Natural killer cell (primary cell): Measurements from ENCODE around the gene DGCR2. TPM values are rescaled to one million over a fixed set of nuclear protein-coding genes. Genes with fewer than 3 reads are reported as not detected.

Experiments used
- ATAC-seq, 3 donors: fragments of 150-1000 bp in 2 of 3; fragments of 200-7000 bp in 1 of 3; cut with Tn5 transposase; 1 replicate in 1 of 3; 2 replicates in 2 of 3; pipeline ENCODE4 v1.10.0; 2021; ENCODE audit warnings: mild to moderate bottlenecking in 2 of 3, moderate library complexity in 2 of 3
- DNase-seq, 2 donors: peaks; one replicate each; pipeline versions ENCODE4 v3.0.0 to v3.0.0-alpha.2; 2013 to 2021; ENCODE audit warnings: mixed read lengths in 1 of 2
- H3K27ac ChIP-seq: one replicate; pipeline ENCODE4 v1.5.1; 2013; ENCODE audit warnings: mild to moderate bottlenecking, low read length
- H3K27me3 ChIP-seq: one replicate; pipeline ENCODE4 v1.6.1; 2013; ENCODE audit warnings: low read length; ENCODE audit not compliant: control insufficient read depth, insufficient read depth
- H3K36me3 ChIP-seq: one replicate; pipeline ENCODE4 v1.6.1; 2013; ENCODE audit warnings: low read length; ENCODE audit not compliant: control insufficient read depth, insufficient read depth
- H3K4me1 ChIP-seq: one replicate; pipeline ENCODE4 v1.6.1; 2013; ENCODE audit warnings: low read length; ENCODE audit not compliant: control insufficient read depth, insufficient read depth
- H3K4me3 ChIP-seq: one replicate; pipeline ENCODE4 v1.5.1; 2013; ENCODE audit warnings: low read length
- H3K9me3 ChIP-seq: one replicate; pipeline ENCODE4 v1.6.1; 2013; ENCODE audit warnings: low read length; ENCODE audit not compliant: control insufficient read depth, insufficient read depth
- H3K27ac Mint-ChIP-seq, 2 donors: one replicate each; pipeline ENCODE4 v1.8.0; 2022; ENCODE audit warnings: mild to moderate bottlenecking in 2 of 2, mixed read lengths in 2 of 2, moderate library complexity in 1 of 2
- H3K27me3 Mint-ChIP-seq, 2 donors: one replicate each; pipeline ENCODE4 v1.8.0; 2022; ENCODE audit warnings: low read depth in 2 of 2, mixed read lengths in 2 of 2
- H3K36me3 Mint-ChIP-seq: one replicate; pipeline ENCODE4 v1.8.0; 2022; ENCODE audit warnings: mixed read lengths
- H3K4me1 Mint-ChIP-seq, 2 donors: one replicate each; pipeline ENCODE4 v1.8.0; 2022; ENCODE audit warnings: mixed read lengths in 2 of 2
- H3K4me3 Mint-ChIP-seq: one replicate; pipeline ENCODE4 v1.8.0; 2022; ENCODE audit warnings: mild to moderate bottlenecking, moderate library complexity, mixed read lengths
- H3K9me3 Mint-ChIP-seq, 2 donors: one replicate each; pipeline ENCODE4 v1.8.0; 2022; ENCODE audit warnings: mixed read lengths in 2 of 2
- WGBS: methylation state at CpG from one replicate; pipeline ENCODE4 v1.1.7; 2013; ENCODE audit warnings: missing lambda C conversion rate; ENCODE audit not compliant: insufficient coverage; 5-methylcytosine and 5-hydroxymethylcytosine counted together
- intact Hi-C: fragments of 100-400 bp; cut with micrococcal nuclease; formaldehyde crosslinking; loops from one replicate; pipeline ENCODE4 v1.14.2; 2022
- total RNA-seq, 4 donors: library from RNA; stranded (reverse); fragments of 120-200 nt in 1 of 4; gene quantifications; one replicate each; pipeline versions ENCODE4 v1.2.3 to v1.2.4, GENCODE V29; 2013 to 2022
- TF ChIP-seq, protein P1 (sequence below): fragments of 200-600 bp; IDR thresholded peaks from one replicate; pipeline ENCODE4 v1.8.0; 2022; ENCODE audit warnings: antibody characterized with exemption

The DGCR2 gene
- total RNA-seq, 3 donors from 2014 or later (not counting 1 experiment from before 2014, with no cell fraction given): 27.5 to 44.1 (median 41.3) TPM

DNA sequence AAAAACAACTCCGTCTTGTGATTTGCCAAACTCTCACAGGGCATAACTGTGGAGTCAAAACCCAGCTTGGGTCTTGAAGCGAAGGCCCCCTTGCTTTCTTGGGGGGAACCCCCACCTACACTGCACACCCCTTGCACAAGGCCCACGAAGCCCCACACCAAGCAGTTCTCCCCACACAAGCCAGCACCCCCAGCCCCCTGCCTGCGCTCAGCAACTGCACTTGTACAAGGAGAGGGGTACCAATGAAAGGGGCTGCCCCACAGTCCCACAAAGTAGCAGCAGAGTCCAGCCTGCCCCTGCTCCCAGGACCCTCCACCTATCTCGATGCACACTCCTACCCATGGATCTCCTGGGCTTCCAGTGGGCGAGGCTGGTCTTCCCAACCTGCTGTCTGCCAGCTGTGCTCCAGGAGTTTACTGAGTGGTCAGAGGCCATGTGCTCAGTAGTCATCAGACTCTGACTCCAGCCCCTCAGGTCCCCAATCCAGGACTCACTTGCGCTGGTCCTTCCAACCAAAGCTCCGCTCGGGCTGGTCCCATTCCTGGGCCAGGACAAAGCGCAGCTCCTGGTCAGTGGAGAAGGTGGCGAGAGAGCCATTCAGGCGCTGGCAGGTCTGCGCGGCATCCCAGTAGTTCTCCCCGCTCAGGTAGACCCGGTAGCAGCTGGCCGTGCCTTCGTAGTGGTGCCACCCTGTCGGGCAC lies 57.7 kb downstream of the DGCR2 start:
- ATAC-seq (no peak), DNase-seq (no peak)
- no peaks in the 10 kb centered on the region for H3K27me3 Mint-ChIP-seq
- H3K4me3 Mint-ChIP-seq: no peak overlapping the region
- H3K4me1 Mint-ChIP-seq: peaks cover 0 to 10% of the 10 kb centered on the region in 2 donors
- no peaks in the 10 kb centered on the region for H3K4me1 ChIP-seq
- H3K9me3 ChIP-seq: no peaks in the 10 kb centered on the region
- no peaks in the 10 kb centered on the region for H3K27me3 ChIP-seq
- H3K9me3 Mint-ChIP-seq: no peaks in the 10 kb centered on the region
- TF ChIP-seq, protein P1, sequence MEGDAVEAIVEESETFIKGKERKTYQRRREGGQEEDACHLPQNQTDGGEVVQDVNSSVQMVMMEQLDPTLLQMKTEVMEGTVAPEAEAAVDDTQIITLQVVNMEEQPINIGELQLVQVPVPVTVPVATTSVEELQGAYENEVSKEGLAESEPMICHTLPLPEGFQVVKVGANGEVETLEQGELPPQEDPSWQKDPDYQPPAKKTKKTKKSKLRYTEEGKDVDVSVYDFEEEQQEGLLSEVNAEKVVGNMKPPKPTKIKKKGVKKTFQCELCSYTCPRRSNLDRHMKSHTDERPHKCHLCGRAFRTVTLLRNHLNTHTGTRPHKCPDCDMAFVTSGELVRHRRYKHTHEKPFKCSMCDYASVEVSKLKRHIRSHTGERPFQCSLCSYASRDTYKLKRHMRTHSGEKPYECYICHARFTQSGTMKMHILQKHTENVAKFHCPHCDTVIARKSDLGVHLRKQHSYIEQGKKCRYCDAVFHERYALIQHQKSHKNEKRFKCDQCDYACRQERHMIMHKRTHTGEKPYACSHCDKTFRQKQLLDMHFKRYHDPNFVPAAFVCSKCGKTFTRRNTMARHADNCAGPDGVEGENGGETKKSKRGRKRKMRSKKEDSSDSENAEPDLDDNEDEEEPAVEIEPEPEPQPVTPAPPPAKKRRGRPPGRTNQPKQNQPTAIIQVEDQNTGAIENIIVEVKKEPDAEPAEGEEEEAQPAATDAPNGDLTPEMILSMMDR: no peak
- peaks cover 75% of the 10 kb centered on the region for H3K36me3 ChIP-seq
- WGBS: 98% methylated on average over 19 of the region's 19 CpGs
- H3K27ac Mint-ChIP-seq: peak overlapping the region in 1 of 2 donors; percentile 56
- no peak overlapping the region for H3K4me3 ChIP-seq
- no peaks in the 10 kb centered on the region for H3K36me3 Mint-ChIP-seq
- intact Hi-C loops: no loop called here
- no peak overlapping the region for H3K27ac ChIP-seq

DNA sequence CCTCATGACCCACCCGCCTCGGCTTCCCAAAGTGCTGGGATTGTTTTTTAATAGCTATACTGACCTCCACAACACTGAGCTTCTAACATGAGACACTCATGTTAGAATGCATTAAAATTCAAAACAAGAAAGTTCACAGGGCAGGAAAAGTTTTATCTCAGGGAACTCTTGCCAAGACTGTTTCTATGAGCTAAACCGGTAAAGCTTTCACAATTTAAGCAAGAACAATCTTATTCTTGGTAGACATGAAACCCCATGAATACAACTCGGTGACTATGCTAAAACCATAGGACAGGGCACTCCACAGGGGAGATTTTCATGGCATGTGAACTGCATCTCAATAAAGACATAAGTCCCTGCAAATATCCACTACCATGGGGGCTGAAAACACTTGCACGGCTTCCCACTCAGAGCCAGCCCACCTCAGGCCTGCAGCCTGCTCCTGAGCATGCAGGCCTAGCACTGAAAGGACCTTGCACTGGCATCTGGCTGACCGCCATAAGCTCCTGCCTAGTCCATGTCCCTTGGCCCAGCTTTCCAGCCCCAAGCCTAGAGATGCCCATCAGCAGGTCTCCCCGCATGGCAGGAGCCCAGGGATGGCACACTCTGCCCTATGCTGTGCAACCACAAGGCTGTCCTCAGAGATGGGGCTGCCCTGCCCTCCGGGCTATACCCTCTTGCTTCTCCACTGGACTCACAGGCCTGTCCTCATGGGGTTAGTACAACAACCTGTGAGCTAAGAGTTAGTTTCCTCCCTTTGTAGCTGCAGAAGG lies 58.4 kb downstream of the DGCR2 start:
- Mint-ChIP-seq H3K27ac (no peak overlapping the region), H3K36me3 (no peaks in the 10 kb centered on the region), H3K4me3 (no peak overlapping the region), H3K9me3 (no peaks in the 10 kb centered on the region), H3K27me3 (no peaks in the 10 kb centered on the region), H3K4me1 (peaks cover 0 to 13% of the 10 kb centered on the region in 2 donors)
- ATAC-seq (no peak), DNase-seq (no peak)
- no peaks in the 10 kb centered on the region for H3K4me1 ChIP-seq
- WGBS: over 99% methylated on average over 8 of the region's 8 CpGs
- H3K9me3 ChIP-seq: no peaks in the 10 kb centered on the region
- H3K36me3 ChIP-seq: peaks cover 81% of the 10 kb centered on the region
- no peak overlapping the region for H3K27ac ChIP-seq
- intact Hi-C loops: no loop called here
- no peaks in the 10 kb centered on the region for H3K27me3 ChIP-seq
- TF ChIP-seq, protein P1: no peak
- H3K4me3 ChIP-seq: no peak overlapping the region

DNA sequence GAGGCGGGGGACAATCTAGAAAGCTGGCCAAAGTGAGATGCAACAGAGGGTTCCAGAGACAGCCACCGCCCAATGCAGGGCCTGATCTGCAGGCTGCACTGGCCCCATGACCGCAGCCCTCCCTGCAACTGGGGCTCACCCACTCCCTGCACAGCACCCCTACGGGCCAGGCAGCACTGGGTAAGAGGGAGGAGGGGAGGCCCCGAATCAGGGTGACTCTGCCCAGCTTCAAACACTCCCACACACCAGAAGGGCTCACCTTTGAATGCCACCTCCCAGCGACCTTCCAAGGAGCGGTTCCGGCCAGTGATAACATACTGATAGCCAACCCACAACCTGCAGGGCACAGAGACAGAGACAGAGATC lies 59.3 kb downstream of the DGCR2 start:
- DNase-seq (no peak), ATAC-seq (no peak)
- intact Hi-C loops: no loop called here
- no peaks in the 10 kb centered on the region for H3K4me1 ChIP-seq
- WGBS: 96% methylated on average over 6 of the region's 8 CpGs
- H3K4me1 Mint-ChIP-seq: peaks cover 0 to 13% of the 10 kb centered on the region in 2 donors
- H3K27me3 Mint-ChIP-seq: no peaks in the 10 kb centered on the region
- TF ChIP-seq, protein P1: no peak
- H3K27ac ChIP-seq: no peak overlapping the region
- H3K27me3 ChIP-seq: no peaks in the 10 kb centered on the region
- no peaks in the 10 kb centered on the region for H3K36me3 Mint-ChIP-seq
- peaks cover 81% of the 10 kb centered on the region for H3K36me3 ChIP-seq
- H3K9me3 ChIP-seq: no peaks in the 10 kb centered on the region
- no peak overlapping the region for H3K27ac Mint-ChIP-seq
- H3K9me3 Mint-ChIP-seq: no peaks in the 10 kb centered on the region
- H3K4me3 ChIP-seq: no peak overlapping the region
- no peak overlapping the region for H3K4me3 Mint-ChIP-seq
